ENCODE results near the gene OSM.

The OSM gene

GRCh38 chr22:30266445-30267381, at the start of gene OSM:
OSM (minus strand) TSS chr22:30266851; CDS start chr22:30266799, 52 bp downstream.
- no peak for FAIRE-seq

GRCh38 chr22:30315962-30316576, 49.4 kb upstream of the OSM start:
- FAIRE-seq, result no peak

GRCh38 chr22:30314915-30315314, 48.3 kb upstream of the OSM start:
- no peak for FAIRE-seq

- FAIRE-seq, result no peak
Observed at GRCh38 chr22:30313527-30314363, 47.1 kb upstream of the OSM start.

GRCh38 chr22:30312053-30312452, 45.4 kb upstream of the OSM start:
- FAIRE-seq, result no peak

GRCh38 chr22:30310881-30311771, 44.5 kb upstream of the OSM start:
- FAIRE-seq, result no peak

- no peak for FAIRE-seq
Observed at GRCh38 chr22:30309951-30310741, 43.5 kb upstream of the OSM start.

GRCh38 chr22:30308518-30309230, 42.0 kb upstream of the OSM start:
- FAIRE-seq, result no peak

- no peak for FAIRE-seq
Observed at GRCh38 chr22:30308093-30308492, 41.4 kb upstream of the OSM start.

- FAIRE-seq, result no peak
Observed at GRCh38 chr22:30307041-30307574, 40.5 kb upstream of the OSM start.

GRCh38 chr22:30306627-30307011, 40.0 kb upstream of the OSM start:
- no peak for FAIRE-seq

GRCh38 chr22:30305906-30306626, 39.4 kb upstream of the OSM start:
- no peak for FAIRE-seq

GRCh38 chr22:30305519-30305905, 38.9 kb upstream of the OSM start:
- no peak for FAIRE-seq

- no peak for FAIRE-seq
Observed at GRCh38 chr22:30304495-30305244, 38.0 kb upstream of the OSM start.

- FAIRE-seq, result no peak
Observed at GRCh38 chr22:30302810-30303138, 36.1 kb upstream of the OSM start.

GRCh38 chr22:30301995-30302809, 35.6 kb upstream of the OSM start:
- no peak for FAIRE-seq

GRCh38 chr22:30299322-30299721, 32.7 kb upstream of the OSM start:
- no peak for FAIRE-seq

Data from colon (tissue), 2 donors.